K562 (cell line): ENCODE data around the gene SDC3. TPM values are rescaled to one million over a fixed set of nuclear protein-coding genes. Genes with fewer than 3 reads are reported as not detected.

Experiments
- ATAC-seq: fragments of 200-7000 bp; cut with Tn5 transposase; 3 replicates; pipeline ENCODE4 v1.9.1; 2020; ENCODE audit warnings: moderate library complexity
- BruUV-seq: library from RNA; stranded (reverse); fragments of 400-500 nt; replicated peaks from 2 replicates; lab custom pipeline; 2021; lab: Mats Ljungman, UMichigan
- CTCF ChIA-PET: fragments of 300-600 bp; formaldehyde crosslinking; extraction: SDS; loops from one replicate; lab custom pipeline; 2021; ENCODE audit warnings: low intra/inter-chr PET ratio; lab: Yijun Ruan, JAX
- POLR2A ChIA-PET: fragments of 300-600, 350-650 bp; sonication (Branson Sonifier 250); formaldehyde crosslinking; extraction: SDS; loops from one replicate; lab custom pipeline; 2021; ENCODE audit warnings: antibody characterized with exemption, inconsistent platforms; lab: Yijun Ruan, JAX
- DNase-seq, 4 experiments: peaks; one replicate each; pipeline versions ENCODE4 v3.0.0 to v3.0.0-alpha.2; 2011 to 2018; ENCODE audit warnings: low spot score in 3 of 4, mixed read lengths in 3 of 4; ENCODE audit errors: extremely low read depth in 1 of 4
- FAIRE-seq: peaks from 2 replicates; lab custom pipeline; 2011; peaks lifted over from hg19 to GRCh38; lab: Jason Lieb, UNC
- H2AFZ ChIP-seq: 2 replicates; pipeline ENCODE4 v1.6.0; 2011; ENCODE audit warnings: low read depth, low read length, control low read depth, inconsistent platforms
- H3K27ac ChIP-seq: fragments of 200-600 bp; 3 replicates; pipeline ENCODE4 v1.8.0; 2011; ENCODE audit warnings: low read depth, mild to moderate bottlenecking, control low read depth, inconsistent platforms, low read length, moderate library complexity, mixed read lengths; ENCODE audit errors: extremely low read depth
- H3K27me3 ChIP-seq, 2 experiments: fragments of 300-600 bp in 1 of 2; 2 replicates in 1 of 2; 3 replicates in 1 of 2; pipeline versions ENCODE4 v1.6.0 to v1.8.0; 2011; ENCODE audit warnings: inconsistent platforms in 2 of 2, low read length in 2 of 2, mild to moderate bottlenecking in 1 of 2, mixed read lengths in 1 of 2, moderate library complexity in 1 of 2; ENCODE audit not compliant: control insufficient read depth in 2 of 2, insufficient read depth in 2 of 2
- H3K36me3 ChIP-seq: fragments of 300-600 bp; 3 replicates; pipeline ENCODE4 v1.8.0; 2011; ENCODE audit warnings: mild to moderate bottlenecking, low read length, inconsistent platforms; ENCODE audit not compliant: control insufficient read depth, insufficient read depth
- H3K4me1 ChIP-seq, 2 experiments: fragments of 200-600 bp in 1 of 2; replicated peaks in 1 of 2; 2 replicates in 1 of 2; 3 replicates in 1 of 2; pipeline versions ENCODE4 v1.5.1 to v1.8.0; 2011; ENCODE audit warnings: inconsistent platforms in 2 of 2, low read length in 2 of 2, mild to moderate bottlenecking in 1 of 2, mixed read lengths in 1 of 2, moderate library complexity in 1 of 2; ENCODE audit not compliant: control insufficient read depth in 2 of 2, insufficient read depth in 2 of 2
- H3K4me2 ChIP-seq: 2 replicates; pipeline ENCODE4 v1.6.1; 2011; ENCODE audit warnings: low read length, control low read depth, inconsistent platforms, mixed read lengths; ENCODE audit not compliant: insufficient read depth
- H3K4me3 ChIP-seq: fragments of 200-600 bp; sonication (generic), shearing (Covaris generic); 2 replicates; pipeline ENCODE4 v1.5.1; 2016; ENCODE audit warnings: control low read depth, inconsistent platforms
- H3K79me2 ChIP-seq: fragments of 200-600 bp; 3 replicates; pipeline ENCODE4 v1.8.0; 2011; ENCODE audit warnings: low read length, inconsistent platforms; ENCODE audit not compliant: control insufficient read depth, insufficient read depth
- H3K9ac ChIP-seq, 2 experiments: 2 replicates each; pipeline versions ENCODE4 v1.6.0 to v1.6.1; 2011; ENCODE audit warnings: low read depth in 2 of 2, low read length in 2 of 2, control low read depth in 1 of 2, inconsistent platforms in 1 of 2, mild to moderate bottlenecking in 1 of 2, mixed read lengths in 1 of 2; ENCODE audit not compliant: insufficient read depth in 1 of 2
- H3K9me1 ChIP-seq: one replicate; pipeline ENCODE4 v1.6.0; 2011; ENCODE audit warnings: inconsistent platforms, mild to moderate bottlenecking, low read length, moderate library complexity; ENCODE audit not compliant: control insufficient read depth, insufficient read depth
- H3K9me3 ChIP-seq: replicated peaks from 2 replicates; pipeline ENCODE4 v1.5.1; 2011; ENCODE audit warnings: low read depth, low read length, inconsistent platforms; ENCODE audit not compliant: control insufficient read depth, insufficient read depth
- H4K20me1 ChIP-seq: replicated peaks from 2 replicates; pipeline ENCODE4 v1.6.1; 2011; ENCODE audit warnings: low read length, inconsistent platforms, mixed read lengths; ENCODE audit not compliant: control insufficient read depth, insufficient read depth
- STAT5B ChIP-seq: fragments of 250-450 bp; sonication (Bioruptor Pico); IDR thresholded peaks from 2 replicates; pipeline ENCODE4 v1.8.0; 2021; ENCODE audit warnings: mild to moderate bottlenecking, inconsistent platforms
- ZBTB7A ChIP-seq: IDR thresholded peaks from 2 replicates; pipeline ENCODE4 v1.6.1; 2011; ENCODE audit warnings: low read depth, mild to moderate bottlenecking, low read length, moderate library complexity, borderline replicate concordance; ENCODE audit not compliant: control insufficient read depth
- ZNF395 ChIP-seq: fragments of 200-800 bp; sonication (Bioruptor generic); IDR thresholded peaks from 2 replicates; pipeline ENCODE4 v1.6.1; 2017; ENCODE audit warnings: missing genetic modification characterization, missing compliant biosample characterization
- WGBS: fragments of 100-300 bp; shearing (Covaris generic); methylation state at CpG from one replicate; pipeline ENCODE4 v1.1.6; 2016; ENCODE audit warnings: low coverage, mixed read lengths; ENCODE audit not compliant: insufficient coverage; ENCODE audit errors: missing lambda C conversion rate; 5-methylcytosine and 5-hydroxymethylcytosine counted together
- in situ Hi-C: fragments of 300-500 bp; cut with MboI; formaldehyde crosslinking; loops from 4 replicates; pipeline ENCODE4 v1.15.0; 2018; ENCODE audit warnings: inconsistent platforms, mixed read lengths
- intact Hi-C: fragments of 100-400 bp; cut with micrococcal nuclease; formaldehyde crosslinking; loops from 2 replicates; pipeline ENCODE4 v1.14.2; 2022
- polyA plus RNA-seq, 8 experiments: library from polyadenylated mRNA; depleted of rRNA in 4 of 8; stranded (reverse) in 5 of 8; unstranded in 3 of 8; fragments of >200 nt; fragmentation: Nextera tagmentation in 2 of 8; fragmentation: Illumina TruSeq in 1 of 8; extraction: Ambion mirVana in 2 of 8; extraction: Trizol in 1 of 8; gene quantifications; 2 replicates each; pipeline versions ENCODE4 v1.2.1 to v1.2.3, GENCODE V29; 2011 to 2014; ENCODE audit warnings: inconsistent platforms in 1 of 8, missing spikeins in 1 of 8
- total RNA-seq, 7 experiments: library from RNA; depleted of rRNA in 6 of 7; stranded (reverse); fragments of >200 nt in 6 of 7; fragmentation: Illumina TruSeq in 2 of 7; extraction: Trizol in 2 of 7; gene quantifications; 2 replicates each; pipeline versions ENCODE4 v1.2.1 to v1.2.3, GENCODE V29; 2011 to 2021; ENCODE audit warnings: low replicate concordance in 1 of 7

Gene SDC3
- total and polyA plus RNA-seq, 9 of the 15 experiments (the other 6 are each of a cell fraction or from before 2014, with no cell fraction given) = 0.38 to 44.1 (median 12.1) TPM

- ATAC-seq (no peak), DNase-seq (peak in 2 of 4 experiments; percentile 79 to 80), FAIRE-seq (no peak)
- Histone ChIP-seq H3K9me3 (no peaks in the 10 kb centered on the region), H3K4me3 (peak overlapping the region; percentile 47)
- BruUV-seq = no TSS peak
- TF ChIP-seq ZNF395 (CRISPR knock-in tag) (peak; percentile 50; the same call in 1 of the 2 replicates), ZBTB7A (peak; percentile 63; the same call in 1 of the 2 replicates), STAT5B (CRISPR knock-in tag) (no peak)
- TF ChIP-seq, all 486 proteins: peak for 2
- 3% methylated on average over 6 of the region's 69 CpGs for WGBS
- peaks cover 19% of the 10 kb centered on the region for H3K79me2 ChIP-seq
- no peaks in the 10 kb centered on the region for H3K27me3 ChIP-seq
- H3K9me1 ChIP-seq = no peaks in the 10 kb centered on the region
- CTCF ChIA-PET = interaction anchor here (4.7 to 4.8 kb wide), 2 partner anchors 105 to 126 kb away, joined by 90 to 109 read pairs; no protein-coding TSS in a partner anchor
- intact Hi-C loops = no loop called here
- H2AFZ ChIP-seq = no peak overlapping the region
- peaks cover 23 to 54% of the 10 kb centered on the region in 2 experiments for H3K4me1 ChIP-seq
- H3K27ac ChIP-seq = peak overlapping the region; percentile 26; the same call in 1 of the 3 replicates
- H3K9ac ChIP-seq = peak overlapping the region in 1 of 2 experiments; percentile 92; a peak in 2 of 4 replicates
- H4K20me1 ChIP-seq = peaks cover 15% of the 10 kb centered on the region
- in situ Hi-C loops = no loop called here
- H3K4me2 ChIP-seq = no peak overlapping the region
- no peaks in the 10 kb centered on the region for H3K36me3 ChIP-seq
- POLR2A ChIA-PET = interaction anchor here (1.0 to 1.6 kb wide), 2 partner anchors 125 to 180 kb away, joined by 3 to 4 read pairs; no protein-coding TSS in a partner anchor
Measured at GRCh38 chr1:30908316-30908695, 252 bp downstream of the SDC3 start.
